Activated CD4-positive, CD25-positive, alpha-beta regulatory T cell treated with anti-CD3 and anti-CD28 coated beads, Interleukin-2, amount 50 U/mL, for 72 hours (primary cell): ENCODE measurements around the gene GP1BA.

Experiments used
- DNase-seq: peaks from one replicate; pipeline ENCODE4 v3.0.0; 2021

Gene GP1BA

DNA sequence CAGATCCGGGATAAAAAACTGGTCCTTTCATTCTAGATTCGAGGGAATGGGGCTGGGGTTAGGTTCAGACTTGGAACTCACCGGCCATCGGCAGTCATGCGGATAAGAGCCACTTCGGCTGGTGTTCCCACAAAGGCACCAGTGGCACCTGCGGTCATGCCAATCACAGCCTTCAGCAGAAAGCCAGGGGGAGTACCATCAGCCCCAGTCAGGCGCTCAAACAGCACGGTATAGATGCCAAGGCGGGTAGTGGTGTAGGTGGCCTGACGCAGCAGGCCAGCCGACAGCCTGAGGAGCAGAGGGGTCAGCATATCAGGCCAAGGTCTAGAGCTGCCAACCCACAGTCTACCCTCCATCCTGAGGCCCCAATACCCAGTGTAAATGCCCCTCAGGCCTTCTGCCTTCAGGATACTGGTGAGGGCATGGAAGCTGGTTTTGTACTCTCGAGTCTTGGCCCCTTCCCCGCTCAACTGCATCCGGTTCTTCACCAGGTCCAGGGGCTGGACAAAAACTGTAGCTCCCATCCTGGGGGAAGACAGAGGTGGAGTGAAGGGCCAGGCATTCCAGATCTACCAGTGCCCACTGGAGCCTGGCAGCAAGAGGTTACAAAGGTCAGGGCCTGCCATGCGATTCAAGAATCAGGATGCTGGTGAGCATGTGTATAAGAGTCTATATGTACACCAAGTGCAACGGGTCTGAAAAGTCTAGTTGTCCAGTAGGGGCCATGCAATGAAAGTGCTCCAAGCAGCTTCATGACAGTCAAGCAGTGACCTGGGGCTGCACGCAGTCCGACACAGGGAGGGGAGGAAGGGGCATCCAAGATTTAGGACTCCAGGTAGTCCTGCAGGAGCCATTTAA lies 6.8 kb downstream of the GP1BA start:
- no peak for DNase-seq

DNA sequence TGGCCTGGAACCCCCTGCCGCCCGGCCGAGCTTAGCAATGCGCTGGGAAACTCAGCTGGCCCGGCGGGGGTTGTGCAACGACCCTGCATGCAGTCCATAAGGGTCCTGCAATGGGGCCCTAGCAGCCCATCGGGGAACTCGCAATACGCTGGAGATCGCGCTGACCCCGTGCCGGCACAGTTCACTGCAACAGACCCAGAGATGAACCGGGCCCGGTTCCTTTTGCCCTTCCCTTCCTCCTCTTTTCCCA lies 7.4 kb downstream of the GP1BA start:
- DNase-seq = no peak

DNA sequence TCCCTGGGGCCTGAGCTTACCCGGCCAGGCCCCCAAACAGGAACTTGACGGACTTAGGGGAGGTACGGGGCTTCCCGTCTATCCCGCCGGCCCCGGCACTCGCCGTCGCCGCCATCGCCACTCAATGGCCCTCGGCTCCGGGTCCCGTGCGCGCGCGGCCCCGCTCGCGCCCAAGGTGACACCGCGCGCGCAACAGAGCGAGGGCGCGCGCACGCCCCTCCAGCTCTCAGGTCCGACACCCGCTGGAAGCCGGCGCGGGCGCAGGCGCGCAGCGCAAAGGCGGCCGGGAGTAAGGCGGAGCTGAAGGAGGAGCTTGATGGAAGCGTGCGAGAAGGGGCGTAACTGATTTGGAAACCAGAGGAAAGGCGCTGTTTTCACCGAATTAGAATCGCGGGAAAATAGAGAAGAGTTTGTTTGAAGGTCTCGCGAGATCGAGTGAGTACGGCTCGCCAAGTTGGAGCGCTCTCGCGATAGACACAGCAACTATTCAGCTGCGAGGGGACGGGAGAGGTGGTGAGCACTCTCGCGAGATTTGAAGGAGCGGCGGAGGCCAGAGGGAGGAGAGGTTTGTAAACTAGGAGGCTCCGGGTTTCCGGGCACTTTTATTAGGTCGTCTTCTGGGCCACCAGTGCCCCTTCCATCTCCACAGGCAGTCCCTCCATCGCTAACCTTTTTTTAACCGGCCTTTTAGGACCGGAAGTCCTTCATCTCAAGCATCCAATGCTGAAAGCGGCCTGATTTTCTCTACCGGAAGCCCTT lies 7.9 kb downstream of the GP1BA start, which contains the start of the genes RNF167 and SLC25A11:
TSS of gene RNF167 (plus strand) at position 473 of the 759 bp plus-strand sequence. CDS start 642 bp downstream, outside the sequence.
TSS of gene SLC25A11 (minus strand) at position 251 of the 759 bp plus-strand sequence. CDS start at position 115, 136 bp downstream.
- peak; percentile 93 for DNase-seq

DNA sequence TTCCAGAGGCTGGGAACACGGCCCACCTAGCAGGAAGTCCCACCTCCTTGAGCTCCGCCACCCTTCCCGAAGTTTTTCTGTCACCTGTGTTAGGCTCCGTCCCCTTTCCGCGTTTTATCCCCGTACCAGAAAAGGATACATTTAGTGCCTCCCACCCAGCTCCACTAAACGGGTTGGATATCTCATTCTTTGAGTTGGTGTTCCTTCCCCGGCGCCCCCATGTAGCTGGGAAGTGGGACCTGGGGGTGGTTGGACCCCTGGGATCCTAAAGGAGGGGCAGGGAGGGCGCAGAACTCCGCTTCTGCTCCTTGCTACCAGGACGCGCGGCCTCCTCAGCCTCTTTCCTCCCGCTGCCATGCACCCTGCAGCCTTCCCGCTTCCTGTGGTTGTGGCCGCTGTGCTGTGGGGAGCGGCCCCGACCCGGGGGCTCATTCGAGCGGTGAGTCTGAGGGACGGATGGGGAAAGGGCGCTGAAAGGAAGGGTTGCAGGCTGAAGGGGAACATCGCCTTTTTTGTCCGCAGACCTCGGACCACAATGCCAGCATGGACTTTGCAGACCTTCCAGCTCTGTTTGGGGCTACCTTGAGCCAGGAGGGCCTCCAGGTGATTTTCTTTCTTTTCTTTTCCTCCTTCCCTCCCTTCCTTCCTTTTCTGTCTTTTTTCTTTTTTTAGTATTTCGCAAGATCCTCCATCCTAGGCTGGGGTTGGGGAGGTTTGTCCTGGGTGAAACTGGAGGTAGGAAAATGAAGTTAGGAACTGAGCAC lies 8.7 kb downstream of the GP1BA start:
- DNase-seq = peak; percentile 54

DNA sequence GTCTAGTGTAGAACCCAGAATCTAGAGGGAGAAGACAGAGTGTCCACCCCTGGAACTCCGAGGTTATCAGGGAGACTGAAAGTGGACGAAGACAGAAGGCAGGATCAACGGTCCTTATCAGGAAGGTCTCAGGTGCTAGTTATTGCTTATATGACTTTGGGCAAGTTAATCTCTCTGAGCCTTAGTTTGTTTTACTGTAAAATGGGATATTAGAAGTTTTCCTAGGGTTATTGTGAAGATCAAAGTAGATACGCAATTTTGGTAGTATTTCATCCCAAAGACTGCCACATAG lies 9.2 kb downstream of the GP1BA start:
- DNase-seq = no peak

DNA sequence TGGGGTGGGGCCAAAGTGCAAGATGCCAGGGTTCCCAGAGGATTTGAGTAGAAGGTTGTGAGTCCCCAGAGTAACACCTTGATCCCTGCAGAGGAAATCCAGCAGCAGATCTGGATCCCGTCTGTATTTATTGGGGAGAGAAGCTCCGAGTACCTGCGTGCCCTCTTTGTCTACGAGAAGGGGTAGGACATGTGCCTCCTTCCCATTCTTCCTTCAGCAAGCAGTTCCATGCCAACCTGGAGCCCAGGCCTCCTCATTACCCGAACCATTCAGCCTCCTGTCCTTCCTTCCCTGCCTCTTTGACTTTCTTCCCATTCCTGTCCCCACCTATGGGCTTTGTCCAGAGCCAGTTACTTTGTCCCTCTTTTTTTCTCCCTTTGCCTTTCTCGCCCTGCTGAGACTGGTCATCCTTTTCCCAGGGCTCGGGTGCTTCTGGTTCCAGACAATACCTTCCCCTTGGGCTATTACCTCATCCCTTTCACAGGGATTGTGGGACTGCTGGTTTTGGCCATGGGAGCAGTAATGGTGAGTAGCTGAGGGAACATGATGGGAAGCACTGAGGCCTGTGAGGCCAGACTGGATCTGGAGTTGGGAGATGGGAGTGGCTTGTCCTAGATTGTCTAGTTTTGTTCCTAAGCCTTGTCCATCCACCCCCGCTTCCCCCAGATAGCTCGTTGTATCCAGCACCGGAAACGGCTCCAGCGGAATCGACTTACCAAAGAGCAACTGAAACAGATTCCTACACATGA lies 10.9 kb downstream of the GP1BA start:
- no peak for DNase-seq

DNA sequence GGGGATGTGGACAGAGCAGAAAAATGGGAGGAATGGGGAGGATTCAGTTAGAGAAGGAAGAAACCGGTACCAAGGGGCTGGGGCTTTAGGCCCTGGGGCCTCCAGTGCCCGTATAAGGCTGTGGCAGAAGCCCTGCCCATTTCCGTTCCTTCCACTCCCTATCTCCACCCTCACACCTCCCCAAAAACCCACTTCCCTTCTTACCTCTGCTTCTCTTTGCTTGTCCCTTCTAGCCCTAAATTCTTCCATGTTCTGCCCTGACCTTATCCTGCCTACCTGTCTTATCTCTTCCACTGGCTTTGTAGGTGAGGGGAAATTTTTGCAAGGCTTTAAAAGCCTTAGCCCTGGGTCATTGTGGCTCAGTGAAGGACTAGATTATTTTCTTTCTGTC lies 12.1 kb downstream of the GP1BA start:
- peak; percentile 59 for DNase-seq

DNA sequence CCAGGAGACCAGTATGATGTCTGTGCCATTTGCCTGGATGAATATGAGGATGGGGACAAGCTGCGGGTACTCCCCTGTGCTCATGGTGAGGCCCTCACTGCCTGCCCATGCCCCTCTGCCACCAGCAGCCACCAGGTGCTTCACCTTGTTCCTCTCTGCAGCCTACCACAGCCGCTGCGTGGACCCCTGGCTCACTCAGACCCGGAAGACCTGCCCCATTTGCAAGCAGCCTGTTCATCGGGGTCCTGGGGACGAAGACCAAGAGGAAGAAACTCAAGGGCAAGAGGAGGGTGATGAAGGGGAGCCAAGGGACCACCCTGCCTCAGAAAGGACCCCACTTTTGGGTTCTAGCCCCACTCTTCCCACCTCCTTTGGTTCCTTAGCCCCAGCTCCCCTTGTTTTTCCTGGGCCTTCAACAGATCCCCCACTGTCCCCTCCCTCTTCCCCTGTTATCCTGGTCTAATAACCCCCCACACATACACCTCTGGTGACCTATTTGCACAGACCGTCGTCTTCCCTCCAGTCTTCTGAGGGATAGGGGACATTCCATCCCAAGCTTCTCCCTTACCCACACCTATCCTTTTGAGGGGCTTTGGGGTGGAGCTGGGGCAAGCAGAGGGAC lies 12.6 kb downstream of the GP1BA start:
- DNase-seq = peak; percentile 45

DNA sequence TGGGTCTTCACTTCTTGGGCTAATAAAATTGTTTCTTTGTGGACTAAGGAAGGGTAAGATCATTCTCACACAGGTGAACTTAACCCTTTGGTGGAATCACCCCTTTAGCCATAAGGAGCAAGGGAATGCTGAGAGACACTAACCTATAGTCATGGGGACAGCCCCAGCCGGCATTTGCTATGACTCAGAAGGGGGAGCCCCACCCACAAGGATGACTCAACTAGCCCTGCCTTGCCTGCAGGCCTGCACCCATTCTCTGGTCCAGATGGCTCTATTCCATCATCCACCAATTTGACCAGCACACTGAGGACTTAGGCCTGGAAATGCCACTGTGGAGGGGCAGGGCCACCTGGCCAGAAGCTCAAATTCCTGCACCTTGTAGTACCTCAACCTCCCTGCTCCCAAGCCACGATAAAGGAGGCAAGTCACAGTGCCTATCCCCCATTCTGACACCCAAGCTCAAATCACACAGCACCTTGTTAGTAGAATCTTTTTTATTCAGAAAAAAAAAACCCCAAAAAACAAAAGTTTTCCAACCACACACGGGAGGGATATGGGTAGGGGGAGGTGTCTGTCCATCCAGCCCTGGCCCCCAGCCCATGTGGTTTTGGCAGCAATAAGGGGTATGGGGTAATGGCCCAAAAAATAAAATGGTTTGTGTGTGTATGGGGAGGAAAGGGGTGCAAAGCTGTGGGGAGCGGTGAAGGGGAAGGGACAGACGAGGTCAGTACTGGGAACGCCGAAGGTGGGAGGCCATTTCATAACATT lies 13.3 kb downstream of the GP1BA start:
- DNase-seq = peak; percentile 83

DNA sequence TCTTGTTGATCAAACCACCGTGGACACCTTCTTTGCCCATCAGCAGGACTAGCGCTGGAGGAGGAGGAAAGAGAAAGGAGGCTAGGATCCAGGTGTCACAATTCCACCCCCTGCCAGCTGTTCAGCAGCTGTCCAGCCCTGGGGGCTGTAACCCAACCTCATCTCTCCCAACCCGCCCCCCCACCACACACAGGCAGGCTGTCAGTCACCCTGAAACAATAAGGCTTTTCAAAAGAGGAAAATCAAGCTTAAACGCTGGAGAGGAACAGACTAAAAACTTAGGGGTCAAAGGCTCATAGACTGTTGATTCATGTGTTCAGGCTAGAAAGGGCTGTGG lies 13.8 kb downstream of the GP1BA start:
- no peak for DNase-seq

DNA sequence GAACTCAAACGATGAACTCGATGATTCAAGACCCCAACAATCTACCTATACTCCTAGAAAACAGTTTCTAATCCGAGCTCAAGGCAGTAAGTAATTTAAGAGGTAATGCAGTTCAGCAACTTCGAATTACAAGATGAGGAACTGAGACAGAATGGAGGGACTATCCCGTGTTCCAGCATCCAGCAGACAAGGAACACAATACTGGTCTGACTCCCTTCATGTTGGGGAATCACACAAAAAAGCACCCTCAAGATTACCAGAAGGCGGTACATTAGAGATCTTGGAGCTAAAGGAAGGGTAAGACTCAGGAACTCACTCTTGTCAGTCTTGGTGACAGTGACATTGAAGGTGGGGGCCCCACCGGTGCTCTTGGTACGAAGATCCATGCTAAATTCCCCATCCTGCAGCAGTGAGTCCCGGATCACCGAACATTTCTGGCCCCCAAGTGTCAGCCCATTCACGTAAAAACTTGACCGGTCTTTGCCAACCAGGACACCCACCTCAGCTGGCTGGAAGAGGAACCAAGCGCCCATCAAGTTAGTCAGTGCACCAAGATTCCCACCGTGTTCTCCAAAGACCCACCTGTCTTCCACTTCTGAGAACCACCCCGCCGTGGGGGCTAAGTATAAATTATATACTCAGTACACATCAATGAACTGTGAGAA lies 14.4 kb downstream of the GP1BA start:
- no peak for DNase-seq

DNA sequence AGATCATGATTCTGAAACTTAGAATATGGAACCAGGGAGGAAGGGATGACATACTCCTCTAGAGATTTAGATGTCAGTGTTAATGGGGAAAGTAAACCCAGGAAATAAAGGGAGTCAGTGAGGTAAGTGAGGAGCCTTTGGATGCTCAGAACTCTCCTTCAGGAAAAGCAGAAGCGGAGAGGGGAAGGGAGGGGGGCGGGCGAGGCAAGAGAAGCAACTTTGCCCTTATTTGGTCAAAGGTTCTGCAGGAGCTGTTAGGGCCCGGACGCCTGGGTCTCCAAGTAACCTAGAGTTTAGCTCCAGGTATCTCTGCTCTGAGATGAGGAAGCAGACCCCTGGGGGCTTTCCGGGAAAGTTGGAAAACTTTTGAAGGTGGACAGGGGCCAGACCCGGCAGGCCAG lies 14.9 kb downstream of the GP1BA start:
- no peak for DNase-seq

DNA sequence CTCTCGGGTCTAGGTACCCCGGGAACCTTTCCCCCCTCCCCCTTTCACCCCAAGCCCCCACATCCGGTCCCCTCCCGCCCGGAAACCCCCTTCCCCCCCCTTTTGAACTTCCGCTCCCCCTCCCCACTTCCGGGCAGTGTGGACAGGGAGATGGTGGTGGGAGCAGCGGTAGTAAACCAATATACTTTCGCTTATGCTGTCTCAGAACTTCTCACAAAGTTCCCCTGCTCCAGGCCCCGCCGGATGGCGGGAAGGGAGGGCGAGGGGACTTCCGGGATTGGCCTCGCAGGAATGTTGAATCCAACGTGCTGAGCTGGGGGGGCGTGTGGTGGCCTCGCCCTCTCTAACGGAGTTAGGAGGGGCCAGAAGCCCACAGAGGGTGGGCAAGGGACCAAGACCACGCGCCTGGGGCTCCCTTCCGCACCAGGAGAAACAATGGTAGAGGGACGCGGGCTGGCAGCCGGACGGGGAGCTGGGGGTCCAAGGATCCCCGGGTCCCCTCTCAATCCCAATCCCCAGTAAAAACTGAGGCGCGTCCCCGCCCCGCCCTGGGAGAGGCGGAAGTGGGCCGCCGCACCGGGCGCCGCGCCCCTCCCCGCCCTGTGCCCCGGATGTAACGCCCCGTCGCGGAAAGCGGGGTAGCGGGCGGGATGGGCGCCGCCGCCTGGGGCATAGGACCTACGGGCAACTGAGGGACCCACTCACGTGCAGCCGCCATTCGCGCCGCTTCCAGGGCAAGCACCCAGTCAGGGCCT lies 15.5 kb downstream of the GP1BA start:
- peak; percentile 79 for DNase-seq

DNA sequence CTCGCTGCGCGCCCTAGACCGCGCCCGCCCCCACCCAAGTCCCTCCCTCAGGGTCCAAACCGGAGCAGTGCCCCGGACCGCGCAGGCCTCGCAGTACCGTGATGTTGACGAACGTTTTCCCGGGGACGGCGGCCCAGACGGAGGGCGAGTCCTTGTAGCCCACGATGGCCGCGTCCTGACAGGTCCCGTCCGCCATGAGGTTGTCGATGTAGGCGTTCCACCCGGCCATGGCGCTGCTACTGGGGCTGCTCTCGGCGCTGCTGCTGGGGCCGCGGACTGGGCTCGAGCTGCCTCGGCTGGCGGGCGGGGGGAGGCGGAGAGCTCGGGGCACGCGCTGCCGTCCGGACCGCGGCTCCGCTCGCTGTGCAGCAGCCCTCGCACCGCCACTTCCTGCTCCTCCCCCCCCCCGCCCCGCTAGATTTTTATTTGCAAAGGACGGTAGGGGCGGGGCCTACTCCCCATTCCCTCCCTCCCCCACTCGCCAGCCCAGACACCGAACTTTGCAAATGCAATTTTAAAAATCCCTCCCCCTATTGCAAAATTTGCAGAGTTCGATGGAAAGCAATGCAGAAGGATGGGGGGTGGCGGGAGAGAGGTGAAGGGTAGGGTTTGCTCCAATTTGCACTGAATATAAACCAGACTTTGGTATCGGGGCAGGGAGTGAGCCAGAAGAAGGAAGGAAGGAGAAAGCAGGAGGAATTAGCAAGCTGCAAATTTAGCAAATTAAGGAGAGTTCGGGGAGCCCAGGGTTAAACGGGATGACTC lies 16.3 kb downstream of the GP1BA start, which contains the start of gene PFN1:
TSS of gene PFN1 (minus strand) at position 365 of the 765 bp plus-strand sequence. CDS start at position 229, 136 bp downstream.
- peak; percentile 82 for DNase-seq

DNA sequence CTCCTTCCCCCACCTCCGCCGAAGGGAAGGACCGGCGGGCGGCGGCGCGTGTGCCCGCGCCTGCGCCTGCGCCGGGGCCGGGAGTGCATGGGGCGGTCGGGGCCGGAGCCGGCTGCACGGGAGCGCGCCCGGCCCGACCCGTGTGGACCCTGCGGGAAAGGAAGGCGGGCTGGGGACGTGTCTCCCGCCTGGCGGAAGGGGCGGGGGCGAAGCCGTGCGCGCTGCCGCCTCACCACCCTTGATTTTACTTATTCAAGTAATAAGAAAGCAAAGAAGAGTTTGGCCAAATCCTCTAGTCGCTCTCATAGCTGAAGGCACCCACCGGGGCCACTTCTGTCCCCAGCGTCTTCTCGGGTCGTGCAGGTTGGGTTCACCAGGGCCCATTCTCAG lies 16.8 kb downstream of the GP1BA start:
- DNase-seq = peak; percentile 69

DNA sequence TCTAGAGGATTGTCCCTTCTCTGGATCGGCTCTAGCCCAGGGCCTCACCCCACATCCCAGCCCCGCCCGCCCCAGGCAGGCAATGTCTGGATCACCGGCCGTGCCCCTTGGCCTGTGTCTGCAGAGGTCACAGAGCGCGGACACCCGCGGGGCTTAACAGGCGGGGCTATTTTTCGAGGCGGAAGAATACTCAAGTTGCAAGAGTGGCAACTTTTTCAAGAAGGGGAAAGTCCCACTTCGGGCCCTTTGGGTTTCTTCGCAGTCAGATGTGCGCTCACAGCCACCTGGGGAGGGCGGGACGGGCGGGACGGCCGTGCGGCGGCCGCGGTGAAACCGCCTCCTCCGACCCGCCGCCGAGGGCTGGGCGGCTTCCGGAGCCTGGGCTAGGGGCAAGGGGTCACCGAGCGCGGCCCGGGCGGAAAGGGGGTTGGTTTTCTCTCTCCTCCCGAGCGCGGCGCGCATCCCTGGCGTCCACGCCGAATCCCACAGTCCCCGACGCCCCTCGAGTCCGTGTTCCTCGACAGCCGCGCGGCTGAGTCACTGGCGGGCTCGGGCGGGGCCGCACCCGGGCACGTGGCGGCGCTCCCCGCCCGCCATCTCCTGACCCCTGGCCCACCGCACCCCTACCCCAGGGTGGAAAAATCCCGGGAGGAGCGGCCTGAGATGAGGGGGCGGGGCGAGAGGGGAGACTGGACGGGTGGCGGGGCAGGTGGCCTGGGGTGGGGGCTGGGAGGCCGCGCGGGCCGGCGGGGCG lies 17.4 kb downstream of the GP1BA start:
- peak; percentile 79 for DNase-seq

DNA sequence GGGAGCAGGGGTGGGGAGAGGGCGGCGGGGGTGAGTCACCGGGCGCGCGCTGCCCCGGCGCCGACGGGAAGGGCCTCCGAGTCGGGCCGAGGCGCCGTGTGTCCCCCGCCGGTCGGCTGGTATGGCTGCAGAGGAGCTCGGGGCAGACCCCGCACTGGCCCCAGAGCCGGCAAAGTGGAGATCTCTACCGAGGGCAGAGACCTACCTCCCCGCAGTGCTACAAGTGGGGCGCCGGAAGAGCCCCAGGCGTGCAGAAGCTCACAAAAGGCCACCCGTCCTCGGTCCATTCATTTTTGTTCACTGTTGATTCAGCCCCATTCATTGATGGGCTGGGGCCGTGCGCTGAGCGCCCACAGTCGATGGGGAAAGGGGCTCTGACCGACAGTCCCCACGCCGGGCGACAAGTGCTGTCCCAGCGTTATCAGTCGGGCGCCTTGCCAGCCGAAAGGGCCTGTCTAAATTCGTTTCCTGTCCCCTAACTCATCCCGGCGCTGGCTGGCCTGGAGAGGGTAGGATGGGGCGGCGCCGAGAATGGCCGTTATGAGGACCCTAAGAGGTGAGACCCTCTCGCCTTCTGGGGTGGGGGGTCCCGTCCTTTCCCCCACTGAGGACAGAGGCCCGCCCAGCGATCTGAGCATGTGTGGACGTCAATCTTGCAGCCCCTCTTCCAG lies 18.1 kb downstream of the GP1BA start:
- DNase-seq = no peak

DNA sequence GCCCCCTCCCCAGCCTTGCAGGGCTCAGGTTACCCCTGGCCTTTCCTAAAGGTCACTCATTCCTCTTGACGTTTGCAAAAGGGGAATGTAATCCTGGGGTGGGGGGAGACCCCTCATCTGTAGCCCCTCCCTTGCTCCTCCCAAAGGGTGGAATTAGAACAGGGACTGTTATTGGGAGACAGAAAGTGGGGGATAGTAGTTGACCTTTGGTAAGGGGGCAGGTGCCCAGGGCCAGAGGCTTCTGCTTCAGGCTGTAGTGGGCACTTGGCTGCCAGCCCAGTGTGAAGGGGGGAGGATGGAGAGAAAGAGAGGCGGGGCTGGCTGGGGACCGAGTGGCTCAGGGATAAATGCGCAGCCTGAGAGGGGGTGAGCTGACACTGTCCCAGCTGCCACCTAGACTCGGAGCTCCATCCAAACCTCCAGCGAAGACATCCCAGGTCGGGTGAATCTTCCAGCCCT lies 18.7 kb downstream of the GP1BA start, which contains the start of gene ENO3:
TSS of gene ENO3 (plus strand) at position 374 of the 459 bp plus-strand sequence. CDS start 711 bp downstream, outside the sequence.
- no peak for DNase-seq
